NCI-H146 treated with DMSO at 0.1 percent for 48 hours (cell line): ENCODE data around the gene WWC1.
"Not testable (repeated sequence)": the region's sequence is repeated elsewhere in the genome, so short reads cannot be mapped to it uniquely, and the experiment has no call there.

Experiments used
- DNase-seq: peaks from one replicate; lab custom pipeline; 2025; ENCODE audit not compliant: unreplicated experiment; lab: John Stamatoyannopoulos, UW

The WWC1 gene

DNA sequence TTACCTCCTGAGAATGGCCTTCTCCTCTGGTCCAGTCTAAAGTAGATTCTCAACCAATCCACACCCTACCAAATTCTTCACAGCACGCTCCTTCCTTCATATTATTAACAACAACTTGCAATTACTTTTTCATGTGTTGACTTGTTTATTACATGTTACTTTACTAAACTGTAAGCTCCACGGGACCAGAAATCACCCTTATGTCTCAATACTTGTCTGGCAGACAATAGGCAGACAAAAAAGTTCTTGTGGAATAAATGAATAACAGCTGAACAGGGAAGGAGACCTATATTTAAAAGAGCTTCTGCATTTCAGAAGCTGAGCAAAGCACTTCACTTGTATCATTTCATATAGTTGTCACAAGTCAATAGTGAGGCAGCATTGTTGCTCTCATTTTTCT lies 5.7 kb upstream of the WWC1 start:
- no peak for DNase-seq

DNA sequence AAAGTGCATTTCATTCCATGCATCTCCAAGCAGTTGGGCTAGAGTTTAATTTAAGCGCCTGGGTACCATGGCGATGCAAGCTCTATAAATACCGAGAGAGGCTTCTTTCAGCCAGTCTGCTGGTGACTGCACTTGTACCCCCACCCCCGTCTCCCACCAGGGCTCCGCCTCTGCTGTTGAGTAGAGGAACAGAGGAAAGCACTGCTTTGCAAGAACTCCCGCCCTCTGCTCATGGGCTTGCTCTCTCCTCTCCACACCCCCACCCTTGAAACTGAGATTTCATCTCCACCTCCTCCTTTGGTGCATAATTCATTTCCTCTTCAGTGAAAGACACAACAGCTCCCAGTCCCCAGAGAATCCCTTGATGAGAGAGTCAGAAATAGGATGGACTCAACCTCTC lies 5.1 kb upstream of the WWC1 start:
- no peak for DNase-seq

- not testable (repeated sequence) for DNase-seq
Measured at GRCh38 chr5:168286863-168287262, 4.6 kb upstream of the WWC1 start.

DNA sequence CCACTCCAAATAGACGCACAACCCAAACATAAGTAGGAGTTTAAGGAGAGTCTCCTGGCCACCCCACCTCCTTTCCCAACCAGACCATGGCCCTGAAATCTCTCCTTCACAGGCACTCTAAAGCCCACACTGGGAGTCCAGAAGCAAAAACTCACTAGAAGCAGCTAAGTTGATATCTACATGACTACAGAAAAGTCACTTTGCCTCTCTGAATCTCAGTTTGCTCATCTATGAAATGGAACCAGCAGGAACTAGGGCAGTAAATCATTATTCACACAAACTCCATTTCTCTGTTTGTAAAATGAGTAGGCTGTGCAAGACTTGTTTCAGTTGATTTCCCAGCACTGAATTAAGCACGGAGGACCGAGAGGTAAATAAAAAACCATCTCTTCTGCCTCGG lies 4.1 kb upstream of the WWC1 start:
- DNase-seq, result no peak

DNA sequence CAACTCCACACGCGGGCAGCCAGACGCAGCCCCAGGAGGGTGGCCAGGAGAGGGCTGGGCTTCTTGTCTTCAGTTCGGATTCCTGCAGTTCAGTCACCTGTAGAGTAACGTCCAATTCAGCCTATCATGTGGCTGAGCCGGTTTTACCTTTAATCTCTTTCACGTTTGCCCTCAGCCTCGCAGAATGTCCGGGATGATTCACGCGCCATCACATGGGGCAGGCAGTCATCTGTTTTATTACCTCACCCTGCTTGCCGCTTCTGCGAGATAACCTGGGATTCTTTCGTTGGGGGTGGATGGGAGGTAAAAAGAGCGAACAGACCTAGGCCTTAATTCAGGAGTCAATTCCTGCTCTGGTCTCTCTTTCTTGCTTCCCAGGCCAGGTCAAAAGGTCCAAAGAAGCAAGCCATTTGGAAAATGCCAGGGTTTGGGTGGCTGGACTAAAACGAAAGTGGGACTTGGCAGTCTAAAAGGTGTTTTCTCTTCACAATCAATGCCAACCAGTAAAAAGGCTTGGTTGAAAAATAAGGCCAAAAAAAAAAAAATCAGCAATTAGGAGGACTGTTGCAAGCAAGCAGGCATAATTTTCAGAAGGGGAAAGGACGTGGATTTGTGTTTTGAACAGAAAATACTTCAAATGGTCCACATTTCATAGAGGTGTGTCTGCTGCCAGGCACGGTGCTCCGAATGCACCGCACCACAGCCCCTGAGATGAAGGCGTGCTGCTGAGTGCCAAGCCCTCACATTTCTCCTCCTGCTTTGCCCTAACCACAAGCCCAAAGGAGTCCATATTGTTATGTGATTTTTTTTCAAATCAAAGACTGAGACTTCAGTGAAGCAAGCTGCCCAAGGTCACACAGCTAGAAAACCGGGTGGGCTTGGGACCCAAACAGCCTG lies 2.8 kb upstream of the WWC1 start:
- no peak for DNase-seq

- DNase-seq, result no peak
Measured at GRCh38 chr5:168290902-168291341, 523 bp upstream of the WWC1 start.

GRCh38 chr5:168291964-168292785 lies 730 bp downstream of the WWC1 start:
- DNase-seq, result no peak

- no peak for DNase-seq
Measured at GRCh38 chr5:168292786-168293696, 1.6 kb downstream of the WWC1 start.

GRCh38 chr5:168295574-168296201 lies 4.2 kb downstream of the WWC1 start:
- no peak for DNase-seq

GRCh38 chr5:168296682-168297081 lies 5.2 kb downstream of the WWC1 start:
- no peak for DNase-seq

- DNase-seq, result no peak
Measured at GRCh38 chr5:168298949-168299348, 7.5 kb downstream of the WWC1 start.

GRCh38 chr5:168299372-168299771 lies 7.9 kb downstream of the WWC1 start:
- DNase-seq, result no peak

GRCh38 chr5:168300326-168301182 lies 9.1 kb downstream of the WWC1 start:
- no peak for DNase-seq

DNA sequence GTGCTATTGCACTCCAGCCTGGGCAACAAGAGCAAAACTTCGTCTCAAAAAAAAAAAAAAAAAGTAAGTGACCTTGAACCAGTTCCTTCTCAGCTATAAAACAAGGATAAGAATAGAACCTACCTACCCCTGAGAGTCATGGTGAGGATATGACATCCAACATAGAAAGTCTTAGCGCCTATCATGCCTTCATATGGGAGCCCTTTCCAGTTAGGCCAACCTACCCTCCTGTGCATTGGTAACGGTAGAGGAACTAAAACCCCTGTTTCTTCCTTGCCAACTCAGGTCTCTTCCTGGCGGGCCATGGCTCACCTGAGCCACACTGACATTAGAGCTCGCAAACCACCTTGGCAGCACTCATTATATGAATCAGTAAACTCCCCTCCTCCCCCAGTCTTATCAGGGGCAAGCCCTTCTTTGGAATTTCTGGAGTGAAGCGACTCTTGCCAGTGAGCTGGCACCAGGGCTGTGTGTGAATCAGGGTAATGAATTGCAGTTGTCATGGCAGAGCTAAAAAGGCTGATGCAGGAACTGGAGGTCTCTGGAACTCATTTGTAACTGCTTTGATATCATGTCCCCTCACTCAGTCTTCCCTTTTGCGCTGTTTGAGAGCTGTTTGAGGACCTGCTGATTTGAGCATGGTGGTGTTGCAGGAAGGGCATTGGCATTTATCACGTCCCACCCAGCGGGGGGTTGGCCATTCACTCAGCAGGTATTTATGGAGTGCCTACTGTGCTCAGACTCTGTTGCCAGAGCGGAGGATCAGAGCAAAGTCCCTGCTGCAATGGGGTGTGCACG lies 10.3 kb downstream of the WWC1 start:
- DNase-seq, result no peak

- DNase-seq, result no peak
Measured at GRCh38 chr5:168302785-168303184, 11.3 kb downstream of the WWC1 start.

DNA sequence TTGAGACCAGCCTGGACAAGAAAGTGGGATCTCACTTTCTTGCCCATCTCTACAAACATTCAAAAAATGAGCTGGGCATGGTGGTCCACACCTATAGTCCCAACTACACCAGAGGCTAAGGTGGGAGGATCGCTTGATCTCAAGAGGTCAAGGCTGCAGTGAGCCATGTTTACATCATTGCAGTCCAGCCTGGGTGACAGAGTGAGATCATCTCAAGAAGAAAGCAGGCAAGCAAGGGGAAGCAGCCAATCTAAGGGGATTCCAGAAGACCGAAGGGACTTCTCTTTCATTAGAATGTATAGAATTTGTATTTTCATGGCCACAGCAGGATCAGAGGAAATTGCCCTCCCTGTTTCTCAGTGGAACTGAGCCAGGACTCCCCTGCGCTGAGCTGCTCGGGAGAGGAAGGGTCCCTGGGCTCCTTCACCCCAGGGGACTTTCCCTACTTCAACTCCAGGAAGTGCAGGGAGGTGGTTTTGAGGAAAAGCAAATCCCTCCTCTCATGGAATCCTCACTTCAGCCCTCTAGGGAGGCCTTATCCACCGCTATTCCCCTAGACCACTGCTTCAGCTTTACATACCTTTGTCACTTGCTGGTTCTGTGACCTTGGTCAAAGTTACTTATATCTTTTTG lies 12.1 kb downstream of the WWC1 start:
- DNase-seq, result no peak

DNA sequence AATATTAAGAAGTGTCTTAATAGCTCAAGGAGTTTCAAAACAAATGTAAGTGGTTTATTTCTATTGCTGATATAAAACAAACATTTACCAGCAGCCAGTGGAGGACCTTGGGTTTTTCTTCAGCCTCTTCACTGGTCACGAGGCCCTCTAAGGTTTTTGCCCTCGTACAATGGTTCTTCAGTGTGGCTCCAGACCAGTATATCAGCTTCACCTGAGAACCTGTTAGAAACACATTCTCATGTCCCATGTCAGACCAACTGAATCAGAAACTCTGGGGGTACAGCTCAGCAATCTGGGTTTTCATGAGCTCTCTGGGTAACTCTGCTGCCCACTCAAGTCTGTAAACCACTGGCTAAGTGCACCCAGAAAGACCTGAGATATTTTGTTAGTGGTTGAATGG lies 12.9 kb downstream of the WWC1 start:
- no peak for DNase-seq

DNA sequence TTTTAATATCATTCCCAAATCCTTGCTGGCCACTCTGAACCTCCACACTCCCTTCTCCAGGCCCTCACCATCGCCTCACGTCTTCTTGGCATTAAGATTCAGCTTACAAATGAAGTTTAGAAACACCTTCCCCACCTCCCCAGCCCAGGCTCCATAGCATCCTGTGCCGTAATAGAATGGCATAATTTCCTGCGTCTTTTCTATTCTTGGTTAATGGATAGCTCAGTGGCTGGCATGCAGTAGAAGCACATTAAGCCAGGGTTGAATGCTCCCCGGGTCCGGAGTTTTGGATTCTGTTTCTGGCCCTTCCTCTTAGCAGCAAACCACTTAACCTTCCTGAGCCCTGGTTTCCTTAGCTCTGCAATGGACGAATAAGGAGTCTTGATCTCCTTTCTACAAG lies 13.8 kb downstream of the WWC1 start:
- no peak for DNase-seq
